ENCODE data around the gene TOE1.
"Not testable (repeated sequence)": the region's sequence is repeated elsewhere in the genome, so short reads cannot be mapped to it uniquely, and the experiment has no call there.

TOE1 gene

GRCh38 chr1:45355683-45356082 lies 15.7 kb downstream of the TOE1 start:
- DNase-seq (ENCODE audit: low read depth): no peak

- no peak for DNase-seq (ENCODE audit: low read depth)
Measured at GRCh38 chr1:45356186-45356585, 16.2 kb downstream of the TOE1 start.

- peak; percentile 27 for DNase-seq (ENCODE audit: low read depth)
Measured at GRCh38 chr1:45359882-45360513, 20.0 kb downstream of the TOE1 start.

- peak; percentile 6 for DNase-seq (ENCODE audit: low read depth)
Measured at GRCh38 chr1:45360981-45361380, 21.0 kb downstream of the TOE1 start.

GRCh38 chr1:45364294-45364693 lies 24.3 kb downstream of the TOE1 start:
- no peak for DNase-seq (ENCODE audit: low read depth)

- no peak for DNase-seq (ENCODE audit: low read depth)
Measured at GRCh38 chr1:45365051-45365450, 25.1 kb downstream of the TOE1 start.

- no peak for DNase-seq (ENCODE audit: low read depth)
Measured at GRCh38 chr1:45370575-45370974, 30.6 kb downstream of the TOE1 start.

- DNase-seq (ENCODE audit: low read depth): no peak
Measured at GRCh38 chr1:45373573-45373972, 33.6 kb downstream of the TOE1 start.

- DNase-seq (ENCODE audit: low read depth): no peak
Measured at GRCh38 chr1:45375104-45376090, 35.4 kb downstream of the TOE1 start.

GRCh38 chr1:45378184-45378583 lies 38.2 kb downstream of the TOE1 start:
- no peak for DNase-seq (ENCODE audit: low read depth)

GRCh38 chr1:45379524-45379923 lies 39.6 kb downstream of the TOE1 start:
- DNase-seq (ENCODE audit: low read depth): no peak

- no peak for DNase-seq (ENCODE audit: low read depth)
Measured at GRCh38 chr1:45380125-45380524, 40.2 kb downstream of the TOE1 start.

GRCh38 chr1:45380730-45381129 lies 40.8 kb downstream of the TOE1 start:
- DNase-seq (ENCODE audit: low read depth): no peak

- DNase-seq (ENCODE audit: low read depth): no peak
Measured at GRCh38 chr1:45381243-45381642, 41.3 kb downstream of the TOE1 start.

- DNase-seq (ENCODE audit: low read depth): no peak
Measured at GRCh38 chr1:45383191-45383590, 43.2 kb downstream of the TOE1 start.

GRCh38 chr1:45384213-45384612 lies 44.2 kb downstream of the TOE1 start:
- DNase-seq (ENCODE audit: low read depth): not testable (repeated sequence)

- no peak for DNase-seq (ENCODE audit: low read depth)
Measured at GRCh38 chr1:45385302-45385701, 45.3 kb downstream of the TOE1 start.

- no peak for DNase-seq (ENCODE audit: low read depth)
Measured at GRCh38 chr1:45386219-45386618, 46.2 kb downstream of the TOE1 start.
